GM19023 (cell line): ENCODE results near the gene RWDD4.

Experiments
- ATAC-seq: cut with Tn5 transposase; IDR thresholded peaks from one replicate; pipeline ENCODE4 v1.9.1; 2021; ENCODE audit warnings: mild to moderate bottlenecking, moderate library complexity; ENCODE audit not compliant: unreplicated experiment

The RWDD4 gene

GRCh38 chr4:183601381-183601780, 57.6 kb downstream of the RWDD4 start:
- no peak for ATAC-seq

- ATAC-seq = no peak
Measured at GRCh38 chr4:183600189-183600685, 58.7 kb downstream of the RWDD4 start.

GRCh38 chr4:183599690-183600089, 59.3 kb downstream of the RWDD4 start:
- ATAC-seq = no peak

- no peak for ATAC-seq
Measured at GRCh38 chr4:183599284-183599683, 59.7 kb downstream of the RWDD4 start.

GRCh38 chr4:183596067-183596757, 62.8 kb downstream of the RWDD4 start:
- no peak for ATAC-seq

GRCh38 chr4:183594823-183595222, 64.2 kb downstream of the RWDD4 start:
- ATAC-seq = no peak

- no peak for ATAC-seq
Measured at GRCh38 chr4:183591301-183591700, 67.7 kb downstream of the RWDD4 start.
